ENCODE data around the gene USP28. TPM values are rescaled to one million over a fixed set of nuclear protein-coding genes. Genes with fewer than 3 reads are reported as not detected.
"Not testable (repeated sequence)": the region's sequence is repeated elsewhere in the genome, so short reads cannot be mapped to it uniquely, and the experiment has no call there.

USP28 gene
- total RNA-seq = 39.4 and 40.9 TPM in 2 replicates
- long read RNA-seq, partial matches to known transcripts = 17 of 36 reads
- long read RNA-seq, other reads (novel, unspliced or antisense) = 17 of 36 reads

GRCh38 chr11:113875234-113876073, at the start of gene USP28:
USP28 (minus strand) TSS chr11:113875572; CDS start chr11:113875501, 71 bp downstream.
- no peak for TF ChIP-seq CTCF (conservative IDR thresholded peaks at IDR 0.05)
- peak; percentile 90 for DNase-seq (ENCODE audit: low read depth, low spot score)
- Mint-ChIP-seq H3K4me3 (peak within 1 kb of the TSS; percentile 91), H3K4me1 (peaks cover 50% of the 10 kb centered on the region), H3K27ac (ENCODE audit: unreplicated experiment) (peak within 1 kb of the TSS; percentile 100), H3K9me3 (peaks cover 7% of the 10 kb centered on the region), H3K27me3 (ENCODE audit: low read depth) (peaks cover 6% of the 10 kb centered on the region), H3K36me3 (ENCODE audit: low read depth) (no peaks in the 10 kb centered on the region)

- Mint-ChIP-seq H3K27ac (ENCODE audit: unreplicated experiment) (no peak overlapping the region), H3K9me3 (no peaks in the 10 kb centered on the region), H3K4me1 (no peaks in the 10 kb centered on the region), H3K4me3 (no peak overlapping the region), H3K36me3 (ENCODE audit: low read depth) (no peaks in the 10 kb centered on the region), H3K27me3 (ENCODE audit: low read depth) (peaks cover 7% of the 10 kb centered on the region)
- TF ChIP-seq CTCF (conservative IDR thresholded peaks at IDR 0.05) = no peak
- DNase-seq (ENCODE audit: low read depth, low spot score) = no peak
Measured at GRCh38 chr11:113923572-113923971, 48.2 kb upstream of the USP28 start.

GRCh38 chr11:113911491-113911890, 36.1 kb upstream of the USP28 start:
- H3K4me3 Mint-ChIP-seq; H3K27me3 Mint-ChIP-seq (ENCODE audit: low read depth); H3K27ac Mint-ChIP-seq (ENCODE audit: unreplicated experiment); DNase-seq (ENCODE audit: low read depth, low spot score); H3K9me3 Mint-ChIP-seq; H3K4me1 Mint-ChIP-seq; H3K36me3 Mint-ChIP-seq (ENCODE audit: low read depth): not testable (repeated sequence)

GRCh38 chr11:113908098-113908497, 32.7 kb upstream of the USP28 start:
- no peak for TF ChIP-seq CTCF (conservative IDR thresholded peaks at IDR 0.05)
- Mint-ChIP-seq H3K9me3 (peaks cover 5% of the 10 kb centered on the region), H3K27me3 (ENCODE audit: low read depth) (no peaks in the 10 kb centered on the region), H3K27ac (ENCODE audit: unreplicated experiment) (no peak overlapping the region), H3K36me3 (ENCODE audit: low read depth) (no peaks in the 10 kb centered on the region), H3K4me1 (no peaks in the 10 kb centered on the region), H3K4me3 (no peak overlapping the region)
- no peak for DNase-seq (ENCODE audit: low read depth, low spot score)

GRCh38 chr11:113907681-113908080, 32.3 kb upstream of the USP28 start:
- no peak for DNase-seq (ENCODE audit: low read depth, low spot score)
- no peaks in the 10 kb centered on the region for H3K27me3 Mint-ChIP-seq (ENCODE audit: low read depth)
- no peak overlapping the region for H3K27ac Mint-ChIP-seq (ENCODE audit: unreplicated experiment)
- no peak for TF ChIP-seq CTCF (conservative IDR thresholded peaks at IDR 0.05)
- H3K36me3 Mint-ChIP-seq (ENCODE audit: low read depth) = no peaks in the 10 kb centered on the region
- no peaks in the 10 kb centered on the region for H3K4me1 Mint-ChIP-seq
- H3K9me3 Mint-ChIP-seq = peaks cover 5% of the 10 kb centered on the region
- H3K4me3 Mint-ChIP-seq = no peak overlapping the region

GRCh38 chr11:113907152-113907551, 31.8 kb upstream of the USP28 start:
- Mint-ChIP-seq H3K36me3 (ENCODE audit: low read depth) (no peaks in the 10 kb centered on the region), H3K27me3 (ENCODE audit: low read depth) (no peaks in the 10 kb centered on the region), H3K9me3 (peaks cover 5% of the 10 kb centered on the region), H3K4me3 (no peak overlapping the region), H3K4me1 (no peaks in the 10 kb centered on the region), H3K27ac (ENCODE audit: unreplicated experiment) (no peak overlapping the region)
- no peak for TF ChIP-seq CTCF (conservative IDR thresholded peaks at IDR 0.05)
- no peak for DNase-seq (ENCODE audit: low read depth, low spot score)
